ENCODE measurements around the gene TPGS1. TPM values are rescaled to one million over a fixed set of nuclear protein-coding genes. Genes with fewer than 3 reads are reported as not detected.

The TPGS1 gene
- total RNA-seq, 2 donors from 2014 or later: 24.3 to 24.8 TPM

DNA sequence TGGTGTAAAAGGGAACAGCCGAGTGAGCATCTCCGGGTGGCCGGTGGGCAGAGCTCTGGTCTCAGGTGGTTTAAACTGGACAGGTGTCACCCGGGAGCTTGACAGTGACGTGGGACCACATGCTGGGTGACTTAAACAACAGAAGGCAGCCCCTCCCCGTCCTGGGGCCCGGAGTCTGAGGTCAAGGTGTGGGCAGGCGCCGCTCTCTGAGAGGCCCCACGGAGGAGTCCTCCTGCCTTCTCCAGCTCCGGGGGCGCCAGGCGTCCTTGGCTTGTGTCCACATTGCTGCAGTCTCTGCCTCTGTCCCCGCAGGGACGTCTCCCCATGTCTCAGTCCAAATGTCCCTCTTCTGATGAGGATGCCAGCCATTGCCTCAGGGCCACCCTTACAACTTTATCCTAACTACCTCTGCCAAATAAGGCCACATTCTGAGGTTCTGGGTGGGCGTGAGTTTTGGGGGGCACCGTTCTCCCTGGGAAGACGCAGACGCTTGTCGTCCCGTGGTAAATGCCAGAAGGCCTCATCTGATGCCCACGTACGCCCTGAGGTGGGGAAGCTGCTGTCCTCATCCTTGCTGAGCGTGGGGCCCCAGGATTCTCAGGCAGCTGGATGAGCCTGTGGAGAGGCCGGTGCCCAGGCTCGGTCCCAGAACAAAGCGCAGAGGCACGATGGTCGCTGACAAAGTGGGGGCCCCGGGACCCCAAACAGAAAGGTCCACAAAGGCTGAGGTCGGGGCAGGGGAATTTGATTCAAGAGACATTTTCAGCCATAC lies 49.5 kb downstream of the TPGS1 start:
- Mint-ChIP-seq H3K4me1 (no peaks in the 10 kb centered on the region), H3K4me3 (no peak overlapping the region), H3K27me3 (no peaks in the 10 kb centered on the region), H3K36me3 (ENCODE audit: low read depth) (no peaks in the 10 kb centered on the region), H3K27ac (no peak overlapping the region)
- no peaks in the 10 kb centered on the region for H3K9me3 ChIP-seq (ENCODE audit: control insufficient read depth, low read length, poor library complexity, severe bottlenecking)
- ATAC-seq: no peak
- no peak for DNase-seq

DNA sequence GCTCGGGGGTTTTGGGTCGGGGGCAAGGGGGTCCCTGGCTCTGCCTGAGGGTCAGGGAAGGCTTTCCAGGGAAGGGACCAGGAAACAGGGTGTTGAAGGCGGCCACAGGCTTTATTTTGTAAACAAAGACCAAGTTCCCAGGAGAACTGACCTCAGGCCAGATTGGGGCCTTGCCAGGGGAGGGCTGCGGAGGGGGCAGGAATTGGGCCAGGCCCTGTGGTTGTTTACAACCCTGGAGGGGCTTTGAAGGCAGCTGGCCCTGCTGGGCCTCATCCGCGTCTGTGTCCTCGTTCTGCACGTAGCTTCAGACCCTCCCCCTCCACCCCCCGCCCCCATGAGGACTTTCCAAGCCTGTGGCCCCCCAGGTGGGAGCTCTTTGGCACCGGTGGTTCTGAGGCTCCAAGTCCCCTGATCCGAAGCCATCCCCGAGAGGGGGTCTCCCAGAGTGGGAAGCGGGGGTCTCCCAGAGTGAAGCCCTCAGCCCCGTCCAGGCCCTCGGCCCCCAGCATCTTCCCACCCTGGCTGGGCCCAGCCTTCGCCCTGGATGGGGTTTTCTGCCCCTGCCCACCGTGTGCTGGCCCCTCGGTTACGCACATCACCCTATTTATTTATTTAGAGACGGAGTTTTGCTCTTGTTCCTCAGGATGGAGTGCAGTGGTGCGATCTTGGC lies 51.6 kb downstream of the TPGS1 start:
- ATAC-seq: no peak
- Mint-ChIP-seq H3K27ac (no peak overlapping the region), H3K4me1 (no peaks in the 10 kb centered on the region), H3K4me3 (no peak overlapping the region), H3K27me3 (no peaks in the 10 kb centered on the region), H3K36me3 (ENCODE audit: low read depth) (no peaks in the 10 kb centered on the region)
- DNase-seq: no peak
- H3K9me3 ChIP-seq (ENCODE audit: control insufficient read depth, low read length, poor library complexity, severe bottlenecking): no peaks in the 10 kb centered on the region

DNA sequence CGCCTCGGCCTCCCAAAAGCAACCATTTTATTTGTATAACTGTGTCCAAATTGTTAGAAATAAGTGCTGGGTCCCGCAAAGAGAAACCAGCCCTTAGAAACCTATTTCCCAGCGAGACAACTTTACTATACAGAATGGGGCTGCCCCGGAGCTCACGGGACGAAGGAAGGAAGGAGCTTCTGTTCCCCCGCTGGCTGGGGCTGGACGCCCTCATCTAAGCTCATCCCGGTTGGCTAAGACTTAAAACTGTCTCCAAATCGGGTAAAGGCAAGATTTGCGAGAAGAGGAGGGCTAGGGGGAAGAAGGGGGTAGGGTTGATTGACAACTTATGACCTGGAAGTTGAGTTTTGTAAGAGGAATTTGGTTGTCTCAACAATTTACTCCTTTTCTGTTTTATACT lies 52.8 kb downstream of the TPGS1 start:
- ATAC-seq (no peak), DNase-seq (no peak)
- H3K27ac Mint-ChIP-seq: no peak overlapping the region
- H3K4me1 Mint-ChIP-seq: no peaks in the 10 kb centered on the region
- no peaks in the 10 kb centered on the region for H3K27me3 Mint-ChIP-seq
- H3K9me3 ChIP-seq (ENCODE audit: control insufficient read depth, low read length, poor library complexity, severe bottlenecking): no peaks in the 10 kb centered on the region
- H3K4me3 Mint-ChIP-seq: no peak overlapping the region
- H3K36me3 Mint-ChIP-seq (ENCODE audit: low read depth): no peaks in the 10 kb centered on the region

DNA sequence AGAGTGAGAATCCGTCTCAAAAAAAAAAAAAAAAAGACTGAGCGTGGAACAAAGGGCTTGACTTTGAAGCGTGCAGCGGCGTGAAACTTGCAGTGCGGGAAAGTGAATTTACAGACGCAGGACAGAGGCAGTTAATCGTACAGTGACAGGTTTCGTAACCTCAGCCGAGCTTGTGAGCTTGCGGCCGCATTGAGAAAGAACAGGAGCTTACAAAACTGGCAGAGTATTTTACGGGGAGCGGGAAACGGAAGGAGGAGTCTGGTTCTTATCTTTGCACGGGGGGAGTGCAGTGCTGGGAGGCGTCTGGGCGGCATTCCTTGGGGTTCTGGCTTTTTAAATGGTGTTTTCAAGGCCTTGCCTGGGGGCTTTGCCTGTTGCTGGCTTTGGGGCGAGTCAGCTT lies 59.1 kb downstream of the TPGS1 start:
- H3K36me3 Mint-ChIP-seq (ENCODE audit: low read depth): no peaks in the 10 kb centered on the region
- H3K9me3 ChIP-seq (ENCODE audit: control insufficient read depth, low read length, poor library complexity, severe bottlenecking): no peaks in the 10 kb centered on the region
- H3K4me1 Mint-ChIP-seq: peaks cover 7% of the 10 kb centered on the region
- no peak overlapping the region for H3K27ac Mint-ChIP-seq
- ATAC-seq: no peak
- no peaks in the 10 kb centered on the region for H3K27me3 Mint-ChIP-seq
- H3K4me3 Mint-ChIP-seq: peak overlapping the region; percentile 43
- DNase-seq: no peak

DNA sequence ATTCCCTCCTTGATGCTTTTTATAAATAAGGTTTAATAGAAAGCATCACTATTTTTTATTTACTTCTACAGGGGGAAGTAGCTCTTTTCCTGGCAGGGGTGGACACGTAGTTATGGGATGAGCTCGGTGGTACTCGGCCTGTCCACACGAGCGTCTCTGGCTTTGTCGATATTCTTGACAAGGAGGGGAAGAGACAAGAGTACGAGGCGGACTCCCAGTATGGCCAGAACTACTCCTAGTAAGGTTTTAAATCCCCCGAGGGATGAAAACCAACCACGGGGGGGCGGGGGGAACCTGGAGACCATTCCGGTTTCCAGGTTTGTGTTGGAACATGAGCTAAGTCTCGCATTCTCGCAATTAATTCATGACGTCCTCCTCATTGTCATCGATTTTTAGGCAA lies 59.5 kb downstream of the TPGS1 start:
- Mint-ChIP-seq H3K4me1 (peaks cover 8% of the 10 kb centered on the region), H3K27ac (no peak overlapping the region), H3K27me3 (no peaks in the 10 kb centered on the region), H3K4me3 (no peak overlapping the region), H3K36me3 (ENCODE audit: low read depth) (no peaks in the 10 kb centered on the region)
- ATAC-seq (no peak), DNase-seq (no peak)
- no peaks in the 10 kb centered on the region for H3K9me3 ChIP-seq (ENCODE audit: control insufficient read depth, low read length, poor library complexity, severe bottlenecking)

DNA sequence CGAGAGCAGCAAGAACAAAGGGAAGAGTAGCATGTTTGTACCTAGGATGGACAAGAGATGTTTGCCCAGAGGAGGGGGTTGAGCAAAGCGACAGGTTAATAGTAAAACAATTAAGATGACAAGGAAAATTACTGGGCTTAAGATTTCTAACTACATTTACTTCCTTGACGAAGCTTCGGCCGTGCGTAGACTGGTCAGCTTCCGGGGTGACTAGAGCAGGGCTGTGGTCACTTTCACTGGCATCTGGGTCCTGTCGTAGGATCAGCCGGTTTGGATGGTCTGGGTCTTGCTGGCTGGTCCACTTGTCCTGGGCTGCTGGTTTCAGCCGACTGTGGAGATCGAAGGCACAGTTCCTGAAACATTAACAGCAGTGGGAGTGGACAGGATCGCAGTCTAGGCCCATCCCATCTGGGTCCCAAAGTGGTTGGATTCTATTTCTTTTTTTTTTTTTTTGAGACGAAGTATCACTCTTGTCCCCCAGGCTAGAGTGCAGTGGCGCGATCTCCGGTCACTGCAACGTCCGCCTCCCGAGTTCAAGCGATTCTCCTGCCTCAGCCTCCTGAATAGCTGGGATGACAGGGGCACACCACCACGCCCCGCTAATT lies 60.1 kb downstream of the TPGS1 start:
- no peak for ATAC-seq
- H3K9me3 ChIP-seq (ENCODE audit: control insufficient read depth, low read length, poor library complexity, severe bottlenecking): no peaks in the 10 kb centered on the region
- no peaks in the 10 kb centered on the region for H3K36me3 Mint-ChIP-seq (ENCODE audit: low read depth)
- no peak overlapping the region for H3K27ac Mint-ChIP-seq
- no peak overlapping the region for H3K4me3 Mint-ChIP-seq
- no peak for DNase-seq
- H3K27me3 Mint-ChIP-seq: no peaks in the 10 kb centered on the region
- peaks cover 11% of the 10 kb centered on the region for H3K4me1 Mint-ChIP-seq

Other genes with a start within 250 kb of the TPGS1 start
- gene PLPP2, start 216.1 kb upstream of the TPGS1 start, total RNA-seq: 1 to 10 TPM in 1 of 2 donors, under 1 TPM in 1; 0.60 to 2.3 TPM
- gene MIER2, start 162.7 kb upstream of the TPGS1 start, total RNA-seq: 10 to 100 TPM; 13.1 to 13.8 TPM
- not detected for gene C2CD4C, start 98.3 kb upstream of the TPGS1 start, total RNA-seq
- gene SHC2, start 46.5 kb upstream of the TPGS1 start, total RNA-seq: not detected
- under 1 TPM; 0.15 to 0.31 TPM for gene MADCAM1, start 11.0 kb upstream of the TPGS1 start, total RNA-seq
- gene CDC34, start 24.3 kb downstream of the TPGS1 start, total RNA-seq: 10 to 100 TPM; 36.2 to 42.0 TPM
- gene GZMM, start 36.6 kb downstream of the TPGS1 start, total RNA-seq: 10 to 100 TPM; 43.8 to 45.6 TPM
- 100 to 1,000 TPM; 152 to 165 TPM for gene BSG, start 65.1 kb downstream of the TPGS1 start, total RNA-seq
- gene HCN2, start 82.4 kb downstream of the TPGS1 start, total RNA-seq: 1 to 10 TPM; 1.1 to 3.0 TPM
- 10 to 100 TPM; 61.3 to 64.7 TPM for gene POLRMT, start 126.0 kb downstream of the TPGS1 start, total RNA-seq
- under 1 TPM; 0.65 to 0.68 TPM for gene FGF22, start 132.4 kb downstream of the TPGS1 start, total RNA-seq
- gene RNF126, start 155.7 kb downstream of the TPGS1 start, total RNA-seq: 100 to 1,000 TPM; 105 to 126 TPM
- gene FSTL3, start 168.9 kb downstream of the TPGS1 start, total RNA-seq: 1 to 10 TPM; 1.3 to 2.0 TPM
- not detected for gene PRSS57, start 188.0 kb downstream of the TPGS1 start, total RNA-seq
- gene PALM, start 201.4 kb downstream of the TPGS1 start, total RNA-seq: not detected
- gene MISP, start 243.6 kb downstream of the TPGS1 start, total RNA-seq: not detected